Heart left ventricle (tissue), 16 donors: Measurements from ENCODE around the gene CEP170B. TPM values are rescaled to one million over a fixed set of nuclear protein-coding genes. Genes with fewer than 3 reads are reported as not detected.

Experiments
- ATAC-seq, 4 donors: fragments of 200-7000 bp; cut with Tn5 transposase; one replicate each; pipeline ENCODE4 v1.9.1; 2020 to 2022; ENCODE audit warnings: moderate library complexity in 4 of 4, mild to moderate bottlenecking in 3 of 4, moderate number of reproducible peaks in 1 of 4
- DNase-seq, 5 donors: peaks; one replicate each; pipeline ENCODE4 v3.0.0-alpha.2; 2020
- H3K27ac ChIP-seq, 12 donors: fragments of 200-600 bp; sonication (generic) in 4 of 12; one replicate each; pipeline versions ENCODE4 v1.5.0 to v1.8.0; 2016 to 2022; ENCODE audit warnings: mild to moderate bottlenecking in 2 of 12
- H3K27me3 ChIP-seq, 9 donors: fragments of 200-600 bp; sonication (generic) in 2 of 9; one replicate each; pipeline versions ENCODE4 v1.5.1 to v1.8.0; 2016 to 2022; ENCODE audit warnings: mild to moderate bottlenecking in 3 of 9
- H3K36me3 ChIP-seq, 9 donors: fragments of 200-600 bp; sonication (generic) in 2 of 9; one replicate each; pipeline versions ENCODE4 v1.5.0 to v1.8.0; 2018 to 2022; ENCODE audit warnings: mild to moderate bottlenecking in 2 of 9
- H3K4me1 ChIP-seq, 12 donors: fragments of 200-600 bp; sonication (generic) in 4 of 12; one replicate each; pipeline versions ENCODE4 v1.5.0 to v1.8.0; 2016 to 2022; ENCODE audit warnings: mild to moderate bottlenecking in 3 of 12
- H3K4me3 ChIP-seq, 12 donors: fragments of 200-600 bp; sonication (generic) in 4 of 12; one replicate each; pipeline versions ENCODE4 v1.5.0 to v1.8.0; 2017 to 2022; ENCODE audit warnings: mild to moderate bottlenecking in 9 of 12, moderate library complexity in 4 of 12
- H3K9me3 ChIP-seq, 12 donors: fragments of 200-600 bp; sonication (generic) in 4 of 12; one replicate each; pipeline versions ENCODE4 v1.5.0 to v1.8.0; 2016 to 2022; ENCODE audit warnings: mild to moderate bottlenecking in 1 of 12
- CTCF ChIP-seq, 12 donors: fragments of 200-600 bp; sonication (generic) in 4 of 12; IDR thresholded peaks; one replicate each; pipeline versions ENCODE4 v1.5.0 to v1.8.0; 2018 to 2022; ENCODE audit warnings: antibody characterized with exemption in 12 of 12, mild to moderate bottlenecking in 5 of 12
- POLR2A ChIP-seq, 2 donors: fragments of 450-650 bp; IDR thresholded peaks; one replicate each; pipeline ENCODE4 v1.6.1; 2017; ENCODE audit warnings: antibody characterized with exemption in 2 of 2, mild to moderate bottlenecking in 2 of 2, moderate library complexity in 2 of 2
- WGBS, 4 donors: extraction: QIAGEN DNeasy Blood & Tissue Kit in 2 of 4; methylation state at CpG; one replicate each; pipeline versions ENCODE4 v1.1.5 to v1.1.7; 2013 to 2018; 5-methylcytosine and 5-hydroxymethylcytosine counted together
- intact Hi-C, 10 donors: fragments of 100-400 bp; cut with DNase I; formaldehyde crosslinking; loops; one replicate each; pipeline versions ENCODE4 v1.11.1 to v1.14.2; 2022
- polyA plus RNA-seq, 2 donors: library from polyadenylated mRNA; stranded (reverse); fragments of 200-250 nt; gene quantifications; one replicate each; pipeline ENCODE4 v1.2.3, GENCODE V29; 2013
- total RNA-seq, 9 donors: library from RNA; depleted of rRNA in 2 of 9; stranded (reverse); fragments of >200 nt in 2 of 9; fragmentation: NEBNext Ultra II Directional in 3 of 9; extraction: Animal tissue kit (Norgen Biotek cat#: 25700) in 3 of 9; gene quantifications; one replicate each; pipeline versions ENCODE4 v1.1.0 to v1.2.4, GENCODE V29; 2016 to 2023
- donor health status: ischemic (EF 13 %, LVEDD 7.1; RV severe dilation, severe dysfunction).
- donor health status: healthy with polysubstance abuse.
- donor health status: DM: no; HTN: yes; CAD: no.
- donor health status: DM: no; HTN: no; CAD: no.
- donor health status: ischemic (EF 25% LVEDD 6.9; RV normal size, moderate dysfunction).
- donor health status: ischemic (EF 25% LVEDD 5.7; RV mildly dilated, moderate dysfunction).
- donor health status: healthy.
- donor health status: DM: yes; HTN: yes; CAD: no.
- donor health status: ischemic (EF 35%, LVEDD 5.7; RV mildly dilated, moderate dysfunction).
- donor health status: nonischemic (EF 11% LVEDD 7.7; RV severe dilation, severe dysfunction).
- donor health status: DM: yes; HTN: yes; CAD: no.
- donor health status: PGD.
- donor health status: ischemic (EF 29% LVEDD 5.4; RV normal size, mild dysfunction).
- donor health status: nonischemic (EF 23%, LVEDD 6.1; RV moderate dilation, normal function).

Gene CEP170B
- total and polyA plus RNA-seq, 11 donors: 7.5 to 21.9 (median 12.5) TPM

GRCh38 chr14:104845834-104846441 is 19.1 kb upstream of the CEP170B start:
- peaks cover 0 to 72% (median 37%) of the 10 kb centered on the region in 9 donors for H3K27me3 ChIP-seq
- no peak for TF ChIP-seq CTCF (IDR thresholded peaks at IDR 0.05)
- no peak for TF ChIP-seq POLR2A (IDR thresholded peaks at IDR 0.05)
- H3K4me3 ChIP-seq: no peak overlapping the region
- H3K36me3 ChIP-seq: no peaks in the 10 kb centered on the region
- no peaks in the 10 kb centered on the region for H3K9me3 ChIP-seq
- intact Hi-C loops: no loop called here
- DNase-seq (no peak), ATAC-seq (no peak)
- peaks cover 0 to 18% (median 12%) of the 10 kb centered on the region in 12 donors for H3K4me1 ChIP-seq
- H3K27ac ChIP-seq: no peak overlapping the region
- 62 to 93% (median 77%) methylated on average over 3 of the region's 3 CpGs for WGBS, 4 donors

- no peaks in the 10 kb centered on the region for H3K9me3 ChIP-seq
- WGBS, 4 donors: 53 to 60% (median 57%) methylated on average over 8 of the region's 8 CpGs
- DNase-seq: no peak
- no peak overlapping the region for H3K4me3 ChIP-seq
- intact Hi-C loops: no loop called here
- peaks cover 0 to 52% (median 8%) of the 10 kb centered on the region in 9 donors for H3K27me3 ChIP-seq
- H3K4me1 ChIP-seq: no peaks in the 10 kb centered on the region
- TF ChIP-seq POLR2A (IDR thresholded peaks at IDR 0.05) (no peak), CTCF (IDR thresholded peaks at IDR 0.05) (no peak)
- no peak for ATAC-seq
- no peak overlapping the region for H3K27ac ChIP-seq
- no peaks in the 10 kb centered on the region for H3K36me3 ChIP-seq
Observed at GRCh38 chr14:104852280-104852663, 12.8 kb upstream of the CEP170B start.

- DNase-seq (no peak), ATAC-seq (peak in 1 of 4 donors; percentile 22)
- Histone ChIP-seq H3K27ac (no peak overlapping the region), H3K36me3 (no peaks in the 10 kb centered on the region), H3K4me1 (no peaks in the 10 kb centered on the region), H3K4me3 (no peak overlapping the region), H3K9me3 (no peaks in the 10 kb centered on the region), H3K27me3 (peaks cover 0 to 31% (median 8%) of the 10 kb centered on the region in 9 donors)
- intact Hi-C loops: no loop called here
- 60 to 65% (median 63%) methylated on average over 12 of the region's 12 CpGs for WGBS, 4 donors
- TF ChIP-seq CTCF (IDR thresholded peaks at IDR 0.05) (no peak), POLR2A (IDR thresholded peaks at IDR 0.05) (no peak)
Observed at GRCh38 chr14:104855532-104856090, 9.5 kb upstream of the CEP170B start.

GRCh38 chr14:104856157-104856868 is 8.8 kb upstream of the CEP170B start:
- intact Hi-C loops: no loop called here
- peak in 2 of 4 donors; percentile 9 to 47 for ATAC-seq

More at GRCh38 chr14:104856157-104856868, 8.8 kb upstream of the CEP170B start:
- TF ChIP-seq CTCF (IDR thresholded peaks at IDR 0.05): no peak
- no peak for TF ChIP-seq POLR2A (IDR thresholded peaks at IDR 0.05)
- H3K27ac ChIP-seq: no peak overlapping the region
- no peaks in the 10 kb centered on the region for H3K4me1 ChIP-seq
- 74 to 85% (median 77%) methylated on average over 16 to 21 of the region's 21 CpGs for WGBS, 4 donors
- peaks cover 0 to 27% (median 8%) of the 10 kb centered on the region in 9 donors for H3K27me3 ChIP-seq
- H3K36me3 ChIP-seq: no peaks in the 10 kb centered on the region
- H3K9me3 ChIP-seq: no peaks in the 10 kb centered on the region
- DNase-seq: no peak
- no peak overlapping the region for H3K4me3 ChIP-seq
